Activated CD8-positive, alpha-beta memory T cell treated with anti-CD3 and anti-CD28 coated beads, Interleukin-2, amount 50 U/mL, for 48 hours (primary cell): ENCODE data around the gene NDC1.
"Not testable (repeated sequence)": the region's sequence is repeated elsewhere in the genome, so short reads cannot be mapped to it uniquely, and the experiment has no call there.

Experiments used
- DNase-seq: peaks from one replicate; pipeline ENCODE4 v3.0.0-alpha.2; 2020

The NDC1 gene, protein sequence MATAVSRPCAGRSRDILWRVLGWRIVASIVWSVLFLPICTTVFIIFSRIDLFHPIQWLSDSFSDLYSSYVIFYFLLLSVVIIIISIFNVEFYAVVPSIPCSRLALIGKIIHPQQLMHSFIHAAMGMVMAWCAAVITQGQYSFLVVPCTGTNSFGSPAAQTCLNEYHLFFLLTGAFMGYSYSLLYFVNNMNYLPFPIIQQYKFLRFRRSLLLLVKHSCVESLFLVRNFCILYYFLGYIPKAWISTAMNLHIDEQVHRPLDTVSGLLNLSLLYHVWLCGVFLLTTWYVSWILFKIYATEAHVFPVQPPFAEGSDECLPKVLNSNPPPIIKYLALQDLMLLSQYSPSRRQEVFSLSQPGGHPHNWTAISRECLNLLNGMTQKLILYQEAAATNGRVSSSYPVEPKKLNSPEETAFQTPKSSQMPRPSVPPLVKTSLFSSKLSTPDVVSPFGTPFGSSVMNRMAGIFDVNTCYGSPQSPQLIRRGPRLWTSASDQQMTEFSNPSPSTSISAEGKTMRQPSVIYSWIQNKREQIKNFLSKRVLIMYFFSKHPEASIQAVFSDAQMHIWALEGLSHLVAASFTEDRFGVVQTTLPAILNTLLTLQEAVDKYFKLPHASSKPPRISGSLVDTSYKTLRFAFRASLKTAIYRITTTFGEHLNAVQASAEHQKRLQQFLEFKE

GRCh38 chr1:53837924-53838653 lies at the start of gene NDC1:
NDC1 (minus strand) TSS chr1:53838296; CDS start chr1:53838261, 35 bp downstream.
- DNase-seq, result peak; percentile 92

GRCh38 chr1:53883600-53883999 lies 45.5 kb upstream of the NDC1 start:
- DNase-seq, result not testable (repeated sequence)

DNA sequence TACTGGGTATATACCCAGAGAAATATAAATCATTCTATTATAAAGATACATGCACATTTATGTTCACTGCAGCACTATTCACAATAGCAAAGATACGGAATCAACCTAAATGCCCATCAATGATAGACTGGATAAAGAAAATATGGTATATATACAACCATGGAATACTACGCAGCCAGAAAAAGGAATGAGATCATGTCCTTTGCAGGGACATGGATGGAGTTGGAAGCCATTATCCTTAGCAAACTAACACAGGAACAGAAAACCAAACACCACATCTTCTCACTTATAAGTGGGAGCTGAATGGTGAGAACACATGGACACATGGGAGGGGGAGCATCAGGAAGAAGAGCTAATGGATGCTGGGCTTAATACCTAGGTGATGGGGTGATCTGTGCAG lies 43.8 kb upstream of the NDC1 start:
- not testable (repeated sequence) for DNase-seq

DNA sequence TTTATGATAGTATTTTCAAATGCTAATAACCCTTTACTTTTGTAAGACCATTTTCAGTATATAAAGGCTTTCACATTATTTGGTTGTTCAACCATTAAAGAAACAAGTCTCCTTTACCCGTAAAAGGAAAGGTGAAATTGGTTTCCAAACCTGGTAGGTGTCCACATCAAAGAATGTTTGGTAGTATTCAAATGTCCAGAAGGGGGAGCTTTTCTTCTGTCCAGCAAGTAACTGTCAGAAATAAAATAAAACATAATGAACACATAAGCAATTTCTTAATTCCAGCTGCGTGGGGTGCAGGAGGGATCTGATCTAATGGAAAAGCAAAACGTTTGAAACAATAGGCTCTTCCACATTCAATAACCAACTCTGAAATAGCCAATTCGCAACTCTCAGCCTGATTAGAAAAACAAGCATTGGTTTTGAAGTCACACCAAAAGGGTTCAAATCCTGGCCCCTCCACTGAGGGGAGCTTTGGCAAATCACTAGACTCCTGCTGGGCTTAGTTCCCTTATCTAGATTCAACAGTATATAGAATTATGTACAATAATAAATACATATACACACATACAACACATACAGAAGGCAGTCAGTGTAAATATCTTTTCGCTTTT lies 40.5 kb upstream of the NDC1 start:
- DNase-seq, result no peak

- not testable (repeated sequence) for DNase-seq
Measured at GRCh38 chr1:53875150-53875549, 37.1 kb upstream of the NDC1 start.

GRCh38 chr1:53871773-53872484 lies 33.8 kb upstream of the NDC1 start:
- no peak for DNase-seq

DNA sequence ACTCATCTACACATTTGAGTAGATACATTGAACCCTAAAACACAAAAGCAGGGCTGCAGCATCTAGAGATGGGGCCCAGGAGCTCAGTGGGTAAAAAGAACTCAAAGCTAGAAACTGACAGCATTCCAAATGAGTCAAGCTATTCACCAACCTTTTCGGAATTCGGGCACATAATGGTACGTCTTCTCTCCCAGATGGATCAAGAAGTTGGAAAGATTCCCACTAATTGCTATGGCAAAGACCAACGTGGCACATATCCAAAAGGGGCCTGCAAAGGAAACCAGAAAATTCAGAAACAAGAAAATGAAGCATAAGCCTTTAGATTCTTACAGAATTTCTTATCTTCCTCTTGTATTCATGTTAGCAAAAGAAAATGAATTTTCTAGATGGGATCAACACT lies 33.1 kb upstream of the NDC1 start:
- no peak for DNase-seq

DNA sequence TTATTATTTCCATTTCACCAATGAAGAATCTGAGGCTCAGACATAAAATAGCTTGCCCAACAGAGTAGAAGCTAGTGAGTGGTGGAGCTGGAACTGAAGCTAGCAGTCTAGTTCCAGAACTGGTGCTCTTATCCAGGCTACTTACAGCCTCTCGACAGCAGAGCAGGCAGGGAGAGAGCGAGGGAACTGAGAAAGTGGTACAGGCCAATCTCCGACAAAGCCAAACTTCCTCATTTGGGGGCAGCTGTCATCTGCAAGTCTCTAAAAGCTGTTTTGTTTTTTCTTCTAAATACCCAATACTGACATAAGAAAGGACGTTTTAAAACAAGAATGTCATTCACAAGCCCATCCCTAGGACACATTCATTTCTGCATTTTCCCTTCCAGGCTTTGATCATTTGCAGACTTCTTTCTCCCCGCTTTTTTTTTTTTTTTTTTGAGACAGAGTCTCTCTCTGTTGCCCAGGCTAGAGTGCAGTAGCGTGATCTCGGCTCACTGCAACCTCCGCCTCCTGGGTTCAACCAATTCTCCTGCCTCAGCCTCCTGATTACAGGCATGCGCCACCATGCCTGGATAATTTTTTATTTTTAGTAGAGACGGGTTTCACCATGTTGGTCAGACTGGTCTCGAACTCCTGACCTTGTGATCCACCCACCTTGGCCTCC lies 31.5 kb upstream of the NDC1 start:
- no peak for DNase-seq

DNA sequence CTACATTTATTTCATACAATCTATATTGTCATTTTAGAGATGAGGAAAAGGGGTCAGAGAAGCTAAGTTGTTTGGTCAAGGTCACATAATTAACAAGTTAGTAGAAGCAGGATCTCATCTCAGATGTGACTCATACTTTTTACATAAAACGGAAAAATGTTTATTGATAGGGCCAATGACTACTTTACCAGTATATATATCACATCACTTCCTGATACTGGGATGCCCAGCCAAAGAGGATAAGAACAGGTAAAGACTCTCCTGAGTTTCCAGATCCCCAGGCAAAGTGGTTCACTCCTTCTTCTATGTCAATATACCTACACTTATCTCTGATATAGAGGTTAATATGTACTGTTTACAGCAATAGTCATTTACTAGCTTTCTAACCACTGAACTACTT lies 30.5 kb upstream of the NDC1 start:
- no peak for DNase-seq

DNA sequence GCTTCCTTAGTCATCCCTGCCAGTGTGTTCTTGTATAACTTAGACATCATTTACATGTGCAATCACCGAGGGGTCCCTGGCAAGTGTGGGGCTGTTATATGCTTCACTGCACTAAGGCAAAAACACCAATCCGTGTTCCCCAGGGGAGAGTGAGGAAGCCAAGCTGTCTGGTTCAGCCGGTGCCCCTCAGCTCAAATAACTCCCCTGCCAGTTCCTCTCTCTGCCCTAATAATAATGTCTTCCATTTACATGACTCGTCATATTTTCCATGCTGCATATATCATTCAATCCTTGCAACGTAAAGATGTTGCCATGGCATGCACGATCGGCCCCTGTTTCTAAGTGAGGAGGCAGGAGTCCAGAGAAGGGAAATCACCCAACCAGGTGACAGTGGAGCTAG lies 24.4 kb upstream of the NDC1 start:
- no peak for DNase-seq

- DNase-seq, result no peak
Measured at GRCh38 chr1:53860967-53861411, 22.9 kb upstream of the NDC1 start.

- no peak for DNase-seq
Measured at GRCh38 chr1:53851571-53852285, 13.6 kb upstream of the NDC1 start.

DNA sequence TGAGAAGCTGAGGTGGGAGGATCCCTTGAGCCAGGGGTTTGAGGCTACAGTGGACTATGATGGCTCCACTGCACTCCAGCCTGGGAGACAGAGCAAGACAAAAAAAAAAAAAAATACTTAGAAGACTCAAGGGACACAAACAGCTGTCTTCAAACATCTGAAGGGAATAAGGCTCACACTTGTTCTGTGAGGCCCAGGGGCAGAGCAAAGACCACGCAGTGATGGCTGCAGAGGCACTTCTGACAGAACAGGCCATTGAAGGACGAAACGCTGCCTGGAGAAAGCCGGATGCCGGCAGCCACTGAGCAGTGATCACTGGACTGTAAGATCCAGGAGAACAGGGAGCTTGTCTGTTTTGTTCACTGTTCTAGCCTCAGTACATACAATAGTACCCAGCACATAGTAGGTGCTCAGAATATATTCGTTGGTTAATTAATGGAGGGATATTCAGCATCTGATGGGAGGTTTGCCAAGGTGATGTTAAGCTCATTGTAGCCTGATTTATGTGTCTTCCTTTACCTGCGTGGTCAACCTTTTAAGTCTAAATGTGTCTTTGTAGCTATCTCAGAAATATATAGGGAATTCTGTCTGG lies 12.1 kb upstream of the NDC1 start:
- DNase-seq, result no peak

GRCh38 chr1:53847980-53848379 lies 9.9 kb upstream of the NDC1 start:
- DNase-seq, result no peak

DNA sequence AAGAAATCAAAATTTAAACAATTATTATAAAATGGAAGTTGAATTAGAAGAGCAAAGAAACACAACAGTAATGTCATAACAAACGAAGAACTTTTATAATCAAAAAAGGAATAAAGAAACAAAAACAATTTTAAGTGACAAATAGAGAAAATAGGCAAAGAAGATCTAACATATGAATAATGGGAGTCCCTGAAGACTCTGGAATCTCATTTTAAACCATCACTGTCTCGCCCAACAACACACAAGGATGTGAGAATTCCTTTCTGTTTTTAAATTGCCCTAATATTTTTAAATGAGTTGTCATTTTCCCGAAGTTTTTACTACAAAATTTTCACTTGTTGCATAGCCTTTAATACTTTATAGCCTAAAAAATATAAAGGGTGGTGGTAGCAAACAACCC lies 4.3 kb upstream of the NDC1 start:
- DNase-seq, result no peak

GRCh38 chr1:53838654-53838974 lies 518 bp upstream of the NDC1 start:
- DNase-seq, result no peak

DNA sequence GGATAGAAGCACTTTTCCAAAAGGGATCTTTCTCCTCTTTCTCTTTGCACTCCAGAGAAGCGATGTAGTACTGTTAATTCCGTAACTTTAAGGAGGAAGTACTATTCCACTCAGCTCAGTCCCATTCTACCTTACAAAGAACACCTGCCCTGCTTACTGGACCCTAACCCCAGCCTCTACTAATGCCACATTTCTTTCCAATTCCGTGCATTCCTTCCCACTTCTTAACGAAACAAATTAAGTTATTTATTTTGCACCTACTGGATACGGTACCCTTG lies 511 bp downstream of the NDC1 start:
- DNase-seq, result no peak

- no peak for DNase-seq
Measured at GRCh38 chr1:53835491-53835890, 2.6 kb downstream of the NDC1 start.

DNA sequence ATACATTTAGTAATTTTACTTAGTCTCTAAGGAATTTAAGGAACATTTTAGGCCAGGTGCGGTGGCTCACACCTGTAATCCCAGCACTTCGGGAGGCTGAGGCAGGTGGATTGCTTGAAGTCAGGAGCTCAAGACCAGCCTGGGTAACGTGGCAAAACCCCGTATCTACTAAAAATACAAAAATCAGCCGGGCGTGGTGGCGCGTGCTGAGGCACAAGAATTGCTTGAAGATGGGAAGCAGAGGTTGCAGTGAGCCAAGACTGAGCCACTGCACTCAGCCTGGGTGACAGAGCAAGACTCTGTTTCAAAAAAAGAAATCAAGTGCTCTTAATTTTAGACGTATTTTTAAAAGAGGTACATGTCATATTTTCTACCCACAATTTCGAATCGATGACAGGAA lies 3.3 kb downstream of the NDC1 start:
- no peak for DNase-seq

DNA sequence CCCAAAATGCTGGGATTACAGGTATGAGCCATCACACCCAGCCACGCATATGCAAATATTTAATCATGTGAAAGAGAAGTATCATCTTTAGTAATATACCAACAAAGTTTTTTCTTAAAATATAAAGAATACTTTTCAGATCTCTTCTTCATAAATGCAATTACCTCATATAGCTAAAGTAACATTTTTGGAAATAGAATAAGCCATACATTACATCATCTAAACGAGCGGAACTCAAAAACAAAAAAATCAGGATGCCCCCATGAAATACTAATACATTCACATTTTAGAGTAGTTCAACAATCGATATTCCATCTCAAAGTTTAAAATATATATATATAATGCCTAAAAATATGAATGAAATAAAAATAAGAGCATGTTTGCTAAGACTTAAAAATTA lies 4.7 kb downstream of the NDC1 start:
- no peak for DNase-seq

- no peak for DNase-seq
Measured at GRCh38 chr1:53826367-53826766, 11.7 kb downstream of the NDC1 start.
